ENCODE measurements around the gene TTC33.
"Not testable (repeated sequence)": the region's sequence is repeated elsewhere in the genome, so short reads cannot be mapped to it uniquely, and the experiment has no call there.

The TTC33 gene

GRCh38 chr5:40778133-40778532, 22.4 kb upstream of the TTC33 start:
- DNase-seq: no peak

GRCh38 chr5:40776658-40776977, 20.9 kb upstream of the TTC33 start:
- DNase-seq: no peak

- no peak for DNase-seq
These were observed 20.3 kb upstream of the TTC33 start for GRCh38 chr5:40775846-40776657.

GRCh38 chr5:40775085-40775845, 19.5 kb upstream of the TTC33 start:
- DNase-seq: no peak

- no peak for DNase-seq
These were observed 18.9 kb upstream of the TTC33 start for GRCh38 chr5:40774623-40775022.

- DNase-seq: no peak
These were observed 15.0 kb upstream of the TTC33 start for GRCh38 chr5:40770764-40771163.

- no peak for DNase-seq
These were observed 6.9 kb upstream of the TTC33 start for GRCh38 chr5:40762705-40763104.

- no peak for DNase-seq
These were observed 1.6 kb upstream of the TTC33 start for GRCh38 chr5:40757400-40757799.

- peak; percentile 33 for DNase-seq
These were observed 711 bp downstream of the TTC33 start for GRCh38 chr5:40755093-40755406.

- DNase-seq: no peak
These were observed 1.2 kb downstream of the TTC33 start for GRCh38 chr5:40754381-40755092.

- no peak for DNase-seq
These were observed 9.1 kb downstream of the TTC33 start for GRCh38 chr5:40746703-40747102.

GRCh38 chr5:40743771-40744170, 12.0 kb downstream of the TTC33 start:
- DNase-seq: no peak

- DNase-seq: no peak
These were observed 17.3 kb downstream of the TTC33 start for GRCh38 chr5:40738502-40738901.

GRCh38 chr5:40736103-40736875, 19.5 kb downstream of the TTC33 start:
- no peak for DNase-seq

- no peak for DNase-seq
These were observed 20.2 kb downstream of the TTC33 start for GRCh38 chr5:40735609-40736008.

GRCh38 chr5:40734986-40735385, 20.8 kb downstream of the TTC33 start:
- DNase-seq: no peak

- no peak for DNase-seq
These were observed 21.7 kb downstream of the TTC33 start for GRCh38 chr5:40733879-40734563.

GRCh38 chr5:40733434-40733833, 22.3 kb downstream of the TTC33 start:
- DNase-seq: no peak

GRCh38 chr5:40722497-40722911, 33.3 kb downstream of the TTC33 start:
- DNase-seq: not testable (repeated sequence)

- no peak for DNase-seq
These were observed 35.7 kb downstream of the TTC33 start for GRCh38 chr5:40720069-40720468.

- DNase-seq: no peak
These were observed 38.5 kb downstream of the TTC33 start for GRCh38 chr5:40717281-40717680.

GRCh38 chr5:40716590-40716989, 39.2 kb downstream of the TTC33 start:
- no peak for DNase-seq

GRCh38 chr5:40716000-40716399, 39.8 kb downstream of the TTC33 start:
- DNase-seq: no peak

Measured in COR-L47 (cell line).